K562 (cell line): ENCODE data around the gene ZC3H10. TPM values are rescaled to one million over a fixed set of nuclear protein-coding genes. Genes with fewer than 3 reads are reported as not detected.

Source experiments
- BACH1 ChIP-seq: fragments of 200-800 bp; sonication (Bioruptor generic); IDR thresholded peaks from 2 replicates; pipeline ENCODE4 v1.6.1; 2016; ENCODE audit warnings: missing genetic modification characterization, missing compliant biosample characterization
- CBFB ChIP-seq: sonication (generic); formaldehyde crosslinking; IDR thresholded peaks from 2 replicates; pipeline ENCODE4 v1.4.0; 2020; ENCODE audit warnings: mild to moderate bottlenecking, missing genetic modification reagents
- CHD7 ChIP-seq: fragments of 200-600 bp; sonication (generic); IDR thresholded peaks from one replicate; pipeline ENCODE4 v1.6.1; 2012; ENCODE audit warnings: mild to moderate bottlenecking, low read depth, low read length, inconsistent platforms
- CREB1 ChIP-seq, 2 experiments: sonication (generic) in 1 of 2; formaldehyde crosslinking in 1 of 2; IDR thresholded peaks; 2 replicates each; pipeline versions ENCODE4 v1.6.1 to v1.8.0; 2012 to 2022; ENCODE audit warnings: inconsistent platforms in 1 of 2, mild to moderate bottlenecking in 1 of 2, missing genetic modification reagents in 1 of 2, moderate library complexity in 1 of 2
- ETS2 ChIP-seq: IDR thresholded peaks from 2 replicates; pipeline ENCODE4 v1.6.1; 2016; ENCODE audit warnings: borderline replicate concordance, missing genetic modification characterization, mild to moderate bottlenecking, moderate library complexity, missing compliant biosample characterization; ENCODE audit not compliant: poor library complexity, severe bottlenecking
- HOMEZ ChIP-seq: fragments of 250-450 bp; sonication (Bioruptor Pico); IDR thresholded peaks from 2 replicates; pipeline ENCODE4 v1.4.0; 2020; ENCODE audit warnings: mild to moderate bottlenecking, moderate library complexity
- MAFK ChIP-seq: IDR thresholded peaks from 2 replicates; pipeline ENCODE4 v1.6.1; 2011; ENCODE audit warnings: low read length, improper control_type of control experiment
- ZEB2 ChIP-seq: fragments of 450-650 bp; IDR thresholded peaks from 2 replicates; pipeline ENCODE4 v1.6.1; 2016
- ZNF212 ChIP-seq: fragments of 450-650 bp; formaldehyde crosslinking; IDR thresholded peaks from 2 replicates; pipeline ENCODE4 v1.4.0; 2020; ENCODE audit warnings: mild to moderate bottlenecking
- polyA plus RNA-seq, 8 experiments: library from polyadenylated mRNA; depleted of rRNA in 4 of 8; stranded (reverse) in 5 of 8; unstranded in 3 of 8; fragments of >200 nt; fragmentation: Nextera tagmentation in 2 of 8; fragmentation: Illumina TruSeq in 1 of 8; extraction: Ambion mirVana in 2 of 8; extraction: Trizol in 1 of 8; gene quantifications; 2 replicates each; pipeline versions ENCODE4 v1.2.1 to v1.2.3, GENCODE V29; 2011 to 2014; ENCODE audit warnings: inconsistent platforms in 1 of 8, missing spikeins in 1 of 8
- total RNA-seq, 7 experiments: library from RNA; depleted of rRNA in 6 of 7; stranded (reverse); fragments of >200 nt in 6 of 7; fragmentation: Illumina TruSeq in 2 of 7; extraction: Trizol in 2 of 7; gene quantifications; 2 replicates each; pipeline versions ENCODE4 v1.2.1 to v1.2.3, GENCODE V29; 2011 to 2021; ENCODE audit warnings: low replicate concordance in 1 of 7
- TF ChIP-seq, protein P1 (sequence below): fragments of 450-650 bp; IDR thresholded peaks from 2 replicates; pipeline ENCODE4 v1.6.1; 2016; ENCODE audit warnings: borderline replicate concordance

ZC3H10 gene
- total and polyA plus RNA-seq, 9 of the 15 experiments (the other 6 are each of a cell fraction or from before 2014, with no cell fraction given), result 0.31 to 4.1 (median 1.6) TPM

GRCh38 chr12:56079723-56080555 is 38.1 kb upstream of the ZC3H10 start, which contains the start of gene ERBB3 (continued):
- no peak for TF ChIP-seq CHD7
- peak; percentile 56; the same call in 1 of the 2 replicates for TF ChIP-seq CBFB
- TF ChIP-seq HOMEZ (CRISPR knock-in tag), result no peak
- TF ChIP-seq ETS2 (tag), result no peak
- TF ChIP-seq ZEB2, result peak; percentile 89
- TF ChIP-seq, protein P1, sequence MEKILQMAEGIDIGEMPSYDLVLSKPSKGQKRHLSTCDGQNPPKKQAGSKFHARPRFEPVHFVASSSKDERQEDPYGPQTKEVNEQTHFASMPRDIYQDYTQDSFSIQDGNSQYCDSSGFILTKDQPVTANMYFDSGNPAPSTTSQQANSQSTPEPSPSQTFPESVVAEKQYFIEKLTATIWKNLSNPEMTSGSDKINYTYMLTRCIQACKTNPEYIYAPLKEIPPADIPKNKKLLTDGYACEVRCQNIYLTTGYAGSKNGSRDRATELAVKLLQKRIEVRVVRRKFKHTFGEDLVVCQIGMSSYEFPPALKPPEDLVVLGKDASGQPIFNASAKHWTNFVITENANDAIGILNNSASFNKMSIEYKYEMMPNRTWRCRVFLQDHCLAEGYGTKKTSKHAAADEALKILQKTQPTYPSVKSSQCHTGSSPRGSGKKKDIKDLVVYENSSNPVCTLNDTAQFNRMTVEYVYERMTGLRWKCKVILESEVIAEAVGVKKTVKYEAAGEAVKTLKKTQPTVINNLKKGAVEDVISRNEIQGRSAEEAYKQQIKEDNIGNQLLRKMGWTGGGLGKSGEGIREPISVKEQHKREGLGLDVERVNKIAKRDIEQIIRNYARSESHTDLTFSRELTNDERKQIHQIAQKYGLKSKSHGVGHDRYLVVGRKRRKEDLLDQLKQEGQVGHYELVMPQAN, result peak; percentile 49; the same call in 1 of the 2 replicates
- no peak for TF ChIP-seq BACH1 (tag)
- TF ChIP-seq ZNF212 (CRISPR knock-in tag), result no peak
- TF ChIP-seq MAFK, result no peak
- peak; percentile 54; the same call in 1 of the 2 replicates for TF ChIP-seq CREB1 (IDR thresholded peaks at IDR 0.05)
- peak; percentile 68 for TF ChIP-seq CREB1 (CRISPR knock-in tag; IDR thresholded peaks at IDR 0.05)
